Endothelial cell (in vitro differentiated cells): Measurements from ENCODE around the gene ASPHD1. TPM values are rescaled to one million over a fixed set of nuclear protein-coding genes. Genes with fewer than 3 reads are reported as not detected.

Experiments used
- DNase-seq: peaks from one replicate; pipeline ENCODE4 v3.0.0; 2021; ENCODE audit warnings: low spot score
- H3K27ac Mint-ChIP-seq: one replicate; pipeline ENCODE4 v1.8.0; 2021; ENCODE audit warnings: mixed read lengths, inconsistent platforms; ENCODE audit not compliant: unreplicated experiment
- H3K27me3 Mint-ChIP-seq: one replicate; pipeline ENCODE4 v1.8.0; 2021; ENCODE audit warnings: mild to moderate bottlenecking, moderate library complexity, mixed read lengths, inconsistent platforms; ENCODE audit not compliant: unreplicated experiment
- H3K36me3 Mint-ChIP-seq: one replicate; pipeline ENCODE4 v1.8.0; 2021; ENCODE audit warnings: mild to moderate bottlenecking, low read depth, mixed read lengths, inconsistent platforms; ENCODE audit not compliant: unreplicated experiment
- H3K4me1 Mint-ChIP-seq: one replicate; pipeline ENCODE4 v1.8.0; 2021; ENCODE audit warnings: mild to moderate bottlenecking, mixed read lengths, inconsistent platforms; ENCODE audit not compliant: unreplicated experiment
- H3K4me3 Mint-ChIP-seq: one replicate; pipeline ENCODE4 v1.8.0; 2021; ENCODE audit warnings: mild to moderate bottlenecking, mixed read lengths, inconsistent platforms; ENCODE audit not compliant: unreplicated experiment
- H3K9me3 Mint-ChIP-seq: one replicate; pipeline ENCODE4 v1.8.0; 2021; ENCODE audit warnings: mixed read lengths, inconsistent platforms; ENCODE audit not compliant: unreplicated experiment
- CTCF ChIP-seq: fragments of 200-600 bp; sonication (generic); IDR thresholded peaks from one replicate; pipeline ENCODE4 v1.5.0; 2021; ENCODE audit warnings: antibody characterized with exemption; ENCODE audit not compliant: unreplicated experiment
- long read RNA-seq: library from polyadenylated mRNA; unstranded; transcript quantifications from one replicate; pipeline ENCODE4 v2.0.0, GENCODE V29; 2020; ENCODE audit not compliant: unreplicated experiment
- total RNA-seq: library from RNA; stranded (reverse); fragmentation: NEBNext Ultra II Directional; extraction: Animal tissue kit (Norgen Biotek cat#: 25700); gene quantifications from one replicate; pipeline ENCODE4 v1.2.1, GENCODE V29; 2021; ENCODE audit not compliant: unreplicated experiment

The ASPHD1 gene
- 3.0 TPM for total RNA-seq
- long read RNA-seq = 0 reads

GRCh38 chr16:29900102-29900887, at the start of gene ASPHD1:
ASPHD1 (plus strand) TSS chr16:29900488; CDS start chr16:29900972, 484 bp downstream.
- H3K36me3 Mint-ChIP-seq = peaks cover 8% of the 10 kb centered on the region
- DNase-seq = peak; percentile 31
- no peak for TF ChIP-seq CTCF
- H3K4me1 Mint-ChIP-seq = peaks cover 13% of the 10 kb centered on the region
- peaks cover 17% of the 10 kb centered on the region for H3K27me3 Mint-ChIP-seq
- H3K4me3 Mint-ChIP-seq = peak within 1 kb of the TSS; percentile 87
- H3K9me3 Mint-ChIP-seq = no peaks in the 10 kb centered on the region
- no peak within 1 kb of the TSS for H3K27ac Mint-ChIP-seq

- H3K27ac Mint-ChIP-seq = no peak overlapping the region
- no peaks in the 10 kb centered on the region for H3K36me3 Mint-ChIP-seq
- H3K27me3 Mint-ChIP-seq = peaks cover 8% of the 10 kb centered on the region
- H3K9me3 Mint-ChIP-seq = no peaks in the 10 kb centered on the region
- no peak for TF ChIP-seq CTCF
- no peak overlapping the region for H3K4me3 Mint-ChIP-seq
- no peak for DNase-seq
- H3K4me1 Mint-ChIP-seq = peaks cover 2% of the 10 kb centered on the region
These were observed 49.3 kb upstream of the ASPHD1 start for GRCh38 chr16:29850998-29851397.

- H3K27me3 Mint-ChIP-seq = peaks cover 8% of the 10 kb centered on the region
- no peaks in the 10 kb centered on the region for H3K9me3 Mint-ChIP-seq
- no peak overlapping the region for H3K4me3 Mint-ChIP-seq
- H3K4me1 Mint-ChIP-seq = peaks cover 2% of the 10 kb centered on the region
- H3K27ac Mint-ChIP-seq = no peak overlapping the region
- DNase-seq = no peak
- TF ChIP-seq CTCF = no peak
- no peaks in the 10 kb centered on the region for H3K36me3 Mint-ChIP-seq
These were observed 47.6 kb upstream of the ASPHD1 start for GRCh38 chr16:29852654-29853053.

- no peak overlapping the region for H3K4me3 Mint-ChIP-seq
- peaks cover 4% of the 10 kb centered on the region for H3K36me3 Mint-ChIP-seq
- H3K9me3 Mint-ChIP-seq = no peaks in the 10 kb centered on the region
- no peak for TF ChIP-seq CTCF
- H3K27ac Mint-ChIP-seq = no peak overlapping the region
- peaks cover 2% of the 10 kb centered on the region for H3K4me1 Mint-ChIP-seq
- H3K27me3 Mint-ChIP-seq = peaks cover 9% of the 10 kb centered on the region
- no peak for DNase-seq
These were observed 45.7 kb upstream of the ASPHD1 start for GRCh38 chr16:29854520-29855100.
